GM12865 (cell line): ENCODE measurements around the gene KLF9.

Experiments
- DNase-seq: peaks from one replicate; pipeline ENCODE4 v3.0.0; 2010; ENCODE audit warnings: low read depth
- H3K4me3 ChIP-seq: 2 replicates; pipeline ENCODE4 v1.5.1; 2011; ENCODE audit warnings: mild to moderate bottlenecking, low read depth, low read length, control low read depth
- TF ChIP-seq, protein P1 (sequence below): IDR thresholded peaks from 2 replicates; pipeline ENCODE4 v1.5.1; 2011; ENCODE audit warnings: low read length, control low read depth, low read depth, inconsistent platforms; ENCODE audit not compliant: insufficient read depth; ENCODE audit errors: missing control alignments

KLF9 gene

GRCh38 chr9:70362952-70363351 lies 51.5 kb downstream of the KLF9 start:
- no peak for DNase-seq
- TF ChIP-seq, protein P1, sequence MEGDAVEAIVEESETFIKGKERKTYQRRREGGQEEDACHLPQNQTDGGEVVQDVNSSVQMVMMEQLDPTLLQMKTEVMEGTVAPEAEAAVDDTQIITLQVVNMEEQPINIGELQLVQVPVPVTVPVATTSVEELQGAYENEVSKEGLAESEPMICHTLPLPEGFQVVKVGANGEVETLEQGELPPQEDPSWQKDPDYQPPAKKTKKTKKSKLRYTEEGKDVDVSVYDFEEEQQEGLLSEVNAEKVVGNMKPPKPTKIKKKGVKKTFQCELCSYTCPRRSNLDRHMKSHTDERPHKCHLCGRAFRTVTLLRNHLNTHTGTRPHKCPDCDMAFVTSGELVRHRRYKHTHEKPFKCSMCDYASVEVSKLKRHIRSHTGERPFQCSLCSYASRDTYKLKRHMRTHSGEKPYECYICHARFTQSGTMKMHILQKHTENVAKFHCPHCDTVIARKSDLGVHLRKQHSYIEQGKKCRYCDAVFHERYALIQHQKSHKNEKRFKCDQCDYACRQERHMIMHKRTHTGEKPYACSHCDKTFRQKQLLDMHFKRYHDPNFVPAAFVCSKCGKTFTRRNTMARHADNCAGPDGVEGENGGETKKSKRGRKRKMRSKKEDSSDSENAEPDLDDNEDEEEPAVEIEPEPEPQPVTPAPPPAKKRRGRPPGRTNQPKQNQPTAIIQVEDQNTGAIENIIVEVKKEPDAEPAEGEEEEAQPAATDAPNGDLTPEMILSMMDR = no peak
- H3K4me3 ChIP-seq = no peak overlapping the region

DNA sequence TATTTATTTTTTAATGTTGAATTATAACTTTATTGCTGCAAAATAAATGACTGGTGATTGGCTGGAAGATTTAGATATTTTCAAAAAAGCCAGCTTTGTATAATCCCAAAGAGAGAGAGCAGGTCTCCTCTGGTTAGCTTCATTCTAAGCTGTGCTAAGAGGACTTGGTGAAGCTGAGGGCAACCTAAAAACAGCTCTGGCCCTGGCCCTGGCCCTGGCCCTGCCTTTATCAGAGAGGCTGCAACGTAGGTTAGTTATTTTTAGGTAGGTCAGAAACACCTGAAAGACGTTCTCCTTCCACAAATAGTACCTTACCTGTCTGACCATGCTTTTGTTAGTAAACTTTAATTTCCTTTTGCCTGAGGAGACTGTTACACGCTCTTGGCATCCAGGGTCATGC lies 58.7 kb downstream of the KLF9 start:
- TF ChIP-seq, protein P1 = no peak
- no peak for DNase-seq
- H3K4me3 ChIP-seq = no peak overlapping the region

- no peak overlapping the region for H3K4me3 ChIP-seq
- DNase-seq = no peak
- TF ChIP-seq, protein P1 = peak; percentile 11
Measured at GRCh38 chr9:70352802-70353201, 61.7 kb downstream of the KLF9 start.

- TF ChIP-seq, protein P1 = no peak
- no peak overlapping the region for H3K4me3 ChIP-seq
- no peak for DNase-seq
Measured at GRCh38 chr9:70352356-70352755, 62.1 kb downstream of the KLF9 start.

GRCh38 chr9:70347046-70347445 lies 67.4 kb downstream of the KLF9 start:
- TF ChIP-seq, protein P1 = no peak
- DNase-seq = no peak
- H3K4me3 ChIP-seq = no peak overlapping the region

DNA sequence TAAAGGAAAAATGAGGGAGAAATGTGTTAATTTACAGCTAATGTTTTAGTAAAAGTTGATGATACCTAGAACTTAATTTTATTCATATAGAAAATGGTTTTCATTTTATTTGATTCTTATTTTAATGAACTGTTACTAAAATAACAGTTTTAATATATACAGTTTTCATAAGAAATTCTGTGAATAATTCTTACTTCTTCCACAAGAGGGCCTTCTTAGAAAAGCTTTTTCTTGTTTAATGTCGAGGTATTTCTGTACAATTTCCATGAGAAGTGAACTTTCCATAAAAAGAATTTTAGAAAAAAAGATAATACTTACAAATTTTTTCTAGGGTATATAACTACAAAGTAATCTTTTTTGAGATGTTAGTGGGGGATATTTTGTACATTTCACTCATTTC lies 73.9 kb downstream of the KLF9 start:
- TF ChIP-seq, protein P1 = peak; percentile 12
- DNase-seq = no peak
- no peak overlapping the region for H3K4me3 ChIP-seq
